H1 (cell line): ENCODE results near the gene IGLL5. TPM values are rescaled to one million over a fixed set of nuclear protein-coding genes. Genes with fewer than 3 reads are reported as not detected.

Source experiments
- CHD7 ChIP-seq: fragments of 300-600 bp; sonication (generic); IDR thresholded peaks from 2 replicates; pipeline ENCODE4 v1.7.1; 2012; ENCODE audit warnings: low read length, moderate library complexity, mild to moderate bottlenecking, inconsistent platforms; ENCODE audit not compliant: insufficient replicate concordance
- CTCF ChIP-seq, 3 experiments: IDR thresholded peaks; 1 replicate in 2 of 3; 2 replicates in 1 of 3; pipeline versions ENCODE4 v1.5.1 to v1.6.1; 2011; ENCODE audit warnings: low read length in 3 of 3, mild to moderate bottlenecking in 3 of 3, inconsistent platforms in 2 of 3, low read depth in 1 of 3, moderate library complexity in 1 of 3; ENCODE audit not compliant: insufficient read depth in 1 of 3; ENCODE audit errors: control extremely low read depth in 1 of 3
- KDM4A ChIP-seq: IDR thresholded peaks from one replicate; pipeline ENCODE4 v1.7.1; 2012; ENCODE audit warnings: low read depth, mild to moderate bottlenecking, moderate library complexity, low read length, inconsistent platforms; ENCODE audit not compliant: severe bottlenecking
- RAD21 ChIP-seq, 2 experiments: IDR thresholded peaks in 1 of 2; conservative IDR thresholded peaks in 1 of 2; 2 replicates each; pipeline ENCODE4 v1.6.1; 2011; ENCODE audit warnings: low read depth in 2 of 2, low read length in 2 of 2, improper control_type of control experiment in 1 of 2, inconsistent platforms in 1 of 2, mild to moderate bottlenecking in 1 of 2, moderate library complexity in 1 of 2
- RBBP5 ChIP-seq: IDR thresholded peaks from 2 replicates; pipeline ENCODE4 v1.7.1; 2012; ENCODE audit warnings: low read depth, mild to moderate bottlenecking, inconsistent platforms, low read length, moderate library complexity, borderline replicate concordance
- SP1 ChIP-seq: IDR thresholded peaks from 2 replicates; pipeline ENCODE4 v1.6.1; 2011; ENCODE audit warnings: low read depth, low read length
- polyA plus RNA-seq, 7 experiments: library from polyadenylated mRNA; depleted of rRNA in 3 of 7; stranded (reverse) in 5 of 7; unstranded in 2 of 7; fragments of >200 nt in 5 of 7; fragments of 200-250 nt in 2 of 7; gene quantifications; 1 replicate in 5 of 7; 2 replicates in 1 of 7; 4 replicates in 1 of 7; pipeline versions ENCODE4 v1.2.1 to v1.2.3, GENCODE V29; 2011 to 2013; ENCODE audit warnings: missing spikeins in 2 of 7, mixed read lengths in 2 of 7
- total RNA-seq: library from RNA; stranded (reverse); fragmentation: NEBNext Ultra II Directional; extraction: Animal tissue kit (Norgen Biotek cat#: 25700); gene quantifications from 2 replicates; pipeline ENCODE4 v1.2.1, GENCODE V29; 2021

Gene IGLL5
- total and polyA plus RNA-seq, 2 of the 8 experiments (the other 6 are each of a cell fraction or from before 2014, with no cell fraction given) = not detected

GRCh38 chr22:22870577-22871404 is 16.8 kb upstream of the IGLL5 start (continued):
- TF ChIP-seq CHD7 (no peak), RAD21 (IDR thresholded peaks at IDR 0.05 in 1 of 2, conservative IDR thresholded peaks at IDR 0.05 in 1 of 2; ENCODE audit: low read depth in 2 of 2, low read length in 2 of 2) (peak; percentile 3 to 21; a peak in 1 of 4 replicates), KDM4A (no peak), RBBP5 (no peak), SP1 (no peak), CTCF (IDR thresholded peaks at IDR 0.05; ENCODE audit: control extremely low read depth in 1 of 3, insufficient read depth in 1 of 3, low read depth in 1 of 3, low read length in 3 of 3) (peak in 1 of 3 experiments; percentile 46; a peak in 1 of 4 replicates)
